IMR-90 (cell line): ENCODE measurements around the gene CDKAL1. TPM values are rescaled to one million over a fixed set of nuclear protein-coding genes. Genes with fewer than 3 reads are reported as not detected.

Experiments used
- ATAC-seq: fragments of 200-7000 bp; cut with Tn5 transposase; 2 replicates; pipeline ENCODE4 v1.9.1; 2020; ENCODE audit warnings: low read depth, mild to moderate bottlenecking, moderate library complexity
- BruUV-seq: library from RNA; stranded (reverse); fragments of 400-500 nt; replicated peaks from 2 replicates; lab custom pipeline; 2021; lab: Mats Ljungman, UMichigan
- CTCF ChIA-PET: fragments of 300-600 bp; formaldehyde crosslinking; extraction: SDS; loops from one replicate; lab custom pipeline; 2021; ENCODE audit warnings: antibody characterized with exemption; lab: Yijun Ruan, JAX
- POLR2A ChIA-PET: fragments of 300-600 bp; sonication (Branson Sonifier 250); formaldehyde crosslinking; loops from one replicate; lab custom pipeline; 2022; ENCODE audit warnings: antibody characterized with exemption; ENCODE audit not compliant: unreplicated experiment; lab: Charles Lee
- DNase-seq: peaks from one replicate; pipeline ENCODE4 v3.0.0; 2013
- H2AFZ ChIP-seq: replicated peaks from 2 replicates; pipeline ENCODE3; 2013; ENCODE audit warnings: low read length, mild to moderate bottlenecking; ENCODE audit not compliant: poor library complexity
- H2AK5ac ChIP-seq: 2 replicates; pipeline ENCODE4 v1.6.1; 2013; ENCODE audit warnings: low read depth, low read length, inconsistent platforms
- H2AK9ac ChIP-seq: replicated peaks from 2 replicates; pipeline ENCODE3; 2013; ENCODE audit warnings: mild to moderate bottlenecking, low read depth, low read length, moderate library complexity; ENCODE audit not compliant: poor library complexity
- H2BK120ac ChIP-seq: 2 replicates; pipeline ENCODE4 v1.6.1; 2013; ENCODE audit warnings: low read depth, low read length, inconsistent platforms
- H2BK15ac ChIP-seq: 3 replicates; pipeline ENCODE4 v1.6.1; 2013; ENCODE audit warnings: low read depth, low read length, inconsistent platforms
- H2BK20ac ChIP-seq: 2 replicates; pipeline ENCODE4 v1.6.1; 2013; ENCODE audit warnings: low read depth, mild to moderate bottlenecking, inconsistent platforms, low read length, moderate library complexity
- H2BK5ac ChIP-seq: 2 replicates; pipeline ENCODE4 v1.6.1; 2013; ENCODE audit warnings: mild to moderate bottlenecking, low read depth, low read length, inconsistent platforms; ENCODE audit not compliant: poor library complexity, severe bottlenecking
- H3K14ac ChIP-seq: replicated peaks from 2 replicates; pipeline ENCODE4 v1.6.1; 2013; ENCODE audit warnings: low read depth, low read length, inconsistent platforms
- H3K18ac ChIP-seq: 2 replicates; pipeline ENCODE4 v1.6.1; 2013; ENCODE audit warnings: low read depth, low read length, control low read depth
- H3K23ac ChIP-seq: 2 replicates; pipeline ENCODE4 v1.6.1; 2013; ENCODE audit warnings: low read depth, low read length, inconsistent platforms
- H3K27ac ChIP-seq: 2 replicates; pipeline ENCODE4 v1.5.1; 2013; ENCODE audit warnings: mild to moderate bottlenecking, control low read depth, low read length; ENCODE audit not compliant: insufficient read depth
- H3K27me3 ChIP-seq: 2 replicates; pipeline ENCODE4 v1.6.1; 2013; ENCODE audit warnings: low read length; ENCODE audit not compliant: control insufficient read depth, insufficient read depth
- H3K36me3 ChIP-seq: 2 replicates; pipeline ENCODE4 v1.6.1; 2013; ENCODE audit warnings: low read length, mixed read lengths; ENCODE audit not compliant: control insufficient read depth, insufficient read depth
- H3K4ac ChIP-seq: 2 replicates; pipeline ENCODE4 v1.6.1; 2013; ENCODE audit warnings: low read depth, low read length, inconsistent platforms
- H3K4me1 ChIP-seq: 2 replicates; pipeline ENCODE4 v1.6.1; 2013; ENCODE audit warnings: low read length, mixed read lengths; ENCODE audit not compliant: control insufficient read depth, insufficient read depth
- H3K4me2 ChIP-seq: 2 replicates; pipeline ENCODE4 v1.6.1; 2013; ENCODE audit warnings: low read depth, mild to moderate bottlenecking, control low read depth, low read length, moderate library complexity
- H3K4me3 ChIP-seq: 2 replicates; pipeline ENCODE4 v1.5.1; 2013; ENCODE audit warnings: low read depth, mild to moderate bottlenecking, control low read depth, low read length, moderate library complexity; ENCODE audit not compliant: insufficient read depth
- H3K56ac ChIP-seq: 2 replicates; pipeline ENCODE4 v1.6.1; 2013; ENCODE audit warnings: low read length, inconsistent platforms; ENCODE audit not compliant: insufficient read depth; ENCODE audit errors: extremely low read depth
- H3K79me1 ChIP-seq, 2 experiments: 2 replicates each; pipeline ENCODE4 v1.6.1; 2013; ENCODE audit warnings: low read length in 2 of 2, inconsistent platforms in 1 of 2, low read depth in 1 of 2
- H3K9ac ChIP-seq: 2 replicates; pipeline ENCODE4 v1.6.1; 2013; ENCODE audit warnings: low read depth, low read length, control low read depth
- H3K9me1 ChIP-seq: 2 replicates; pipeline ENCODE4 v1.6.1; 2013; ENCODE audit warnings: low read length, inconsistent platforms; ENCODE audit not compliant: insufficient read depth
- H3K9me3 ChIP-seq: 2 replicates; pipeline ENCODE4 v1.6.1; 2013; ENCODE audit warnings: low read length; ENCODE audit not compliant: control insufficient read depth, insufficient read depth
- H4K20me1 ChIP-seq: 2 replicates; pipeline ENCODE4 v1.6.1; 2013; ENCODE audit warnings: low read length, inconsistent platforms; ENCODE audit not compliant: insufficient read depth
- H4K5ac ChIP-seq: 2 replicates; pipeline ENCODE4 v1.6.1; 2013; ENCODE audit warnings: mild to moderate bottlenecking, low read depth, low read length, control low read depth
- H4K8ac ChIP-seq, 2 experiments: 2 replicates each; pipeline ENCODE4 v1.6.1; 2013; ENCODE audit warnings: low read depth in 2 of 2, low read length in 2 of 2, control low read depth in 1 of 2, inconsistent platforms in 1 of 2
- H4K91ac ChIP-seq: 2 replicates; pipeline ENCODE4 v1.6.1; 2013; ENCODE audit warnings: low read depth, low read length, inconsistent platforms; ENCODE audit not compliant: insufficient read depth
- BHLHE40 ChIP-seq: fragments of 150-350 bp; IDR thresholded peaks from 2 replicates; pipeline ENCODE4 v1.6.1; 2016; ENCODE audit warnings: mild to moderate bottlenecking, low read depth, low read length
- CEBPB ChIP-seq: IDR thresholded peaks from 2 replicates; pipeline ENCODE4 v1.6.1; 2012; ENCODE audit warnings: low read depth, low read length, improper control_type of control experiment
- CHD1 ChIP-seq: IDR thresholded peaks from 2 replicates; pipeline ENCODE4 v1.6.1; 2012; ENCODE audit warnings: low read depth, low read length, improper control_type of control experiment
- CTCF ChIP-seq: conservative IDR thresholded peaks from 2 replicates; pipeline ENCODE4 v1.5.1; 2012; ENCODE audit warnings: mild to moderate bottlenecking, low read depth, low read length, improper control_type of control experiment
- FOS ChIP-seq: fragments of 150-350 bp; IDR thresholded peaks from 2 replicates; pipeline ENCODE4 v1.6.1; 2016; ENCODE audit warnings: low read depth, low read length
- MAFK ChIP-seq: IDR thresholded peaks from 2 replicates; pipeline ENCODE4 v1.6.1; 2012; ENCODE audit warnings: low read depth, low read length, improper control_type of control experiment
- MAZ ChIP-seq: IDR thresholded peaks from 2 replicates; pipeline ENCODE4 v1.6.1; 2012; ENCODE audit warnings: low read depth, mild to moderate bottlenecking, low read length, improper control_type of control experiment, moderate library complexity, borderline replicate concordance
- MXI1 ChIP-seq: IDR thresholded peaks from 2 replicates; pipeline ENCODE4 v1.6.1; 2012; ENCODE audit warnings: low read depth, mild to moderate bottlenecking, low read length, moderate library complexity, borderline replicate concordance
- POLR2A ChIP-seq: IDR thresholded peaks from 2 replicates; pipeline ENCODE4 v1.6.1; 2012; ENCODE audit warnings: mild to moderate bottlenecking, low read depth, low read length
- RAD21 ChIP-seq: IDR thresholded peaks from 2 replicates; pipeline ENCODE4 v1.6.1; 2012; ENCODE audit warnings: low read length, improper control_type of control experiment
- RCOR1 ChIP-seq: IDR thresholded peaks from 2 replicates; pipeline ENCODE4 v1.6.1; 2012; ENCODE audit warnings: mild to moderate bottlenecking, low read length, improper control_type of control experiment; ENCODE audit not compliant: insufficient replicate concordance
- RFX5 ChIP-seq: IDR thresholded peaks from 2 replicates; pipeline ENCODE4 v1.8.0; 2012; ENCODE audit warnings: low read depth, mild to moderate bottlenecking, low read length, moderate library complexity
- SMC3 ChIP-seq: fragments of 150-350 bp; IDR thresholded peaks from 2 replicates; pipeline ENCODE4 v1.6.1; 2016; ENCODE audit warnings: low read depth, mild to moderate bottlenecking, antibody characterized with exemption, low read length, moderate library complexity
- WGBS, 2 experiments: methylation state at CpG; one replicate each; pipeline versions ENCODE4 v1.1.5 to v1.1.7; 2013; ENCODE audit warnings: missing lambda C conversion rate in 2 of 2; ENCODE audit not compliant: insufficient read length in 1 of 2; ENCODE audit errors: extremely low coverage in 2 of 2; 5-methylcytosine and 5-hydroxymethylcytosine counted together
- dilution Hi-C: fragments of 300-500 bp; cut with HindIII; formaldehyde crosslinking; loops from one replicate; pipeline ENCODE4 v1.14.3; 2018; ENCODE audit warnings: low sequenced_read_pairs; ENCODE audit not compliant: unreplicated experiment
- in situ Hi-C: fragments of 300-500 bp; cut with MboI; formaldehyde crosslinking; loops from 3 replicates; pipeline ENCODE4 v1.14.3; 2019; ENCODE audit warnings: low sequenced_read_pairs, inconsistent platforms, mixed read lengths
- intact Hi-C: fragments of 100-400 bp; cut with micrococcal nuclease; formaldehyde crosslinking; loops from 2 replicates; pipeline ENCODE4 v1.10.0; 2022
- polyA plus RNA-seq, 3 experiments: library from polyadenylated mRNA; depleted of rRNA; stranded (reverse); fragments of >200 nt; gene quantifications; 2 replicates each; pipeline ENCODE4 v1.2.3, GENCODE V29; 2012; ENCODE audit warnings: low replicate concordance in 1 of 3
- total RNA-seq: library from RNA; depleted of rRNA; stranded (reverse); fragments of >200 nt; gene quantifications from 2 replicates; pipeline ENCODE4 v1.2.3, GENCODE V29; 2012
- TF ChIP-seq, protein P1 (sequence below): fragments of 150-350 bp; IDR thresholded peaks from 2 replicates; pipeline ENCODE4 v1.6.1; 2016; ENCODE audit warnings: low read depth, mild to moderate bottlenecking, low read length, moderate library complexity, borderline replicate concordance
- TF ChIP-seq, protein P2 (sequence below): fragments of 150-350 bp; IDR thresholded peaks from 2 replicates; pipeline ENCODE4 v1.6.1; 2017; ENCODE audit warnings: mild to moderate bottlenecking, antibody characterized with exemption, low read length, low read depth

CDKAL1 gene
- total and polyA plus RNA-seq, 2 of the 4 experiments (the other 2 are of a cell fraction): 3.7 to 13.1 TPM

GRCh38 chr6:21277601-21278374 is 743.5 kb downstream of the CDKAL1 start:
- H2AK5ac ChIP-seq: no peak overlapping the region
- ChIA-PET CTCF (no interaction called here), POLR2A (interaction anchor here (0.6 kb wide), 1 partner anchor 130 kb away, joined by 6 read pairs; no protein-coding TSS in a partner anchor)
- H3K4me3 ChIP-seq: no peak overlapping the region
- dilution Hi-C loops (no loop called here), intact Hi-C loops (no loop called here), in situ Hi-C loops (no loop called here)
- no peak overlapping the region for H3K23ac ChIP-seq
- H3K4ac ChIP-seq: no peak overlapping the region
- no peak overlapping the region for H2BK5ac ChIP-seq
- H3K9me3 ChIP-seq: 0 out of 2 replicates have a peak, but pooled peaks cover 2% of the 10 kb centered on the region
- no TSS peak for BruUV-seq
- no peak overlapping the region for H2BK20ac ChIP-seq
- no peaks in the 10 kb centered on the region for H3K36me3 ChIP-seq
- no peak overlapping the region for H4K5ac ChIP-seq
- no peaks in the 10 kb centered on the region for H3K9me1 ChIP-seq
- no peak overlapping the region for H2AFZ ChIP-seq
- DNase-seq (no peak), ATAC-seq (no peak)
- H3K27ac ChIP-seq: no peak overlapping the region
- no peaks in the 10 kb centered on the region for H4K20me1 ChIP-seq
- H3K4me1 ChIP-seq: no peaks in the 10 kb centered on the region
- H4K91ac ChIP-seq: no peak overlapping the region
- no peak overlapping the region for H2BK120ac ChIP-seq
- H3K4me2 ChIP-seq: no peak overlapping the region
- no peak overlapping the region for H2AK9ac ChIP-seq
- WGBS, 2 experiments: no CpG with 5 or more reads among the region's 7 CpGs
- no peak overlapping the region for H3K9ac ChIP-seq
- no peaks in the 10 kb centered on the region for H3K79me1 ChIP-seq
- H4K8ac ChIP-seq: no peak overlapping the region
- no peak overlapping the region for H2BK15ac ChIP-seq
- H3K18ac ChIP-seq: no peak overlapping the region
- H3K27me3 ChIP-seq: peaks cover 1% of the 10 kb centered on the region; the same call in 1 of the 2 replicates
- H3K14ac ChIP-seq: no peak overlapping the region
- no peak overlapping the region for H3K56ac ChIP-seq
- TF ChIP-seq RFX5: no peak
- no peak for TF ChIP-seq BHLHE40
- no peak for TF ChIP-seq CEBPB
- no peak for TF ChIP-seq CTCF
- TF ChIP-seq MAZ: no peak
- TF ChIP-seq FOS: no peak
- no peak for TF ChIP-seq CHD1
- TF ChIP-seq MXI1: no peak
- no peak for TF ChIP-seq MAFK
- no peak for TF ChIP-seq RAD21
- TF ChIP-seq, protein P1, sequence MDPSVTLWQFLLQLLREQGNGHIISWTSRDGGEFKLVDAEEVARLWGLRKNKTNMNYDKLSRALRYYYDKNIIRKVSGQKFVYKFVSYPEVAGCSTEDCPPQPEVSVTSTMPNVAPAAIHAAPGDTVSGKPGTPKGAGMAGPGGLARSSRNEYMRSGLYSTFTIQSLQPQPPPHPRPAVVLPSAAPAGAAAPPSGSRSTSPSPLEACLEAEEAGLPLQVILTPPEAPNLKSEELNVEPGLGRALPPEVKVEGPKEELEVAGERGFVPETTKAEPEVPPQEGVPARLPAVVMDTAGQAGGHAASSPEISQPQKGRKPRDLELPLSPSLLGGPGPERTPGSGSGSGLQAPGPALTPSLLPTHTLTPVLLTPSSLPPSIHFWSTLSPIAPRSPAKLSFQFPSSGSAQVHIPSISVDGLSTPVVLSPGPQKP: no peak
- TF ChIP-seq, protein P2, sequence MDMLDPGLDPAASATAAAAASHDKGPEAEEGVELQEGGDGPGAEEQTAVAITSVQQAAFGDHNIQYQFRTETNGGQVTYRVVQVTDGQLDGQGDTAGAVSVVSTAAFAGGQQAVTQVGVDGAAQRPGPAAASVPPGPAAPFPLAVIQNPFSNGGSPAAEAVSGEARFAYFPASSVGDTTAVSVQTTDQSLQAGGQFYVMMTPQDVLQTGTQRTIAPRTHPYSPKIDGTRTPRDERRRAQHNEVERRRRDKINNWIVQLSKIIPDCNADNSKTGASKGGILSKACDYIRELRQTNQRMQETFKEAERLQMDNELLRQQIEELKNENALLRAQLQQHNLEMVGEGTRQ: no peak
- no peak for TF ChIP-seq POLR2A
- no peak for TF ChIP-seq RCOR1
- TF ChIP-seq SMC3: no peak
